ENCODE data around the gene GGT6.

GGT6 gene

GRCh38 chr17:4525691-4526397 is 34.5 kb downstream of the GGT6 start:
- 92 to 94% methylated on average over 11 of the region's 11 CpGs for WGBS, 2 experiments
- peaks cover 4% of the 10 kb centered on the region for H3K27me3 ChIP-seq (ENCODE audit: control insufficient read depth, insufficient read depth, low read length, poor library complexity, severe bottlenecking)
- peaks cover 15% of the 10 kb centered on the region for H3K4me1 ChIP-seq (ENCODE audit: control insufficient read depth, insufficient read depth, low read length)
- no peak overlapping the region for H3K27ac ChIP-seq (ENCODE audit: insufficient read depth, low read depth, low read length, poor library complexity, severe bottlenecking)
- no peaks in the 10 kb centered on the region for H3K9me3 ChIP-seq (ENCODE audit: control insufficient read depth, low read length)
- no peaks in the 10 kb centered on the region for H3K36me3 ChIP-seq (ENCODE audit: control insufficient read depth, insufficient read depth, low read length)
- H3K4me3 ChIP-seq (ENCODE audit: insufficient read depth, low read depth, low read length), result no peak overlapping the region

GRCh38 chr17:4523946-4524345 is 36.4 kb downstream of the GGT6 start:
- H3K27ac ChIP-seq (ENCODE audit: insufficient read depth, low read depth, low read length, poor library complexity, severe bottlenecking), result peak overlapping the region; percentile 8
- H3K36me3 ChIP-seq (ENCODE audit: control insufficient read depth, insufficient read depth, low read length), result no peaks in the 10 kb centered on the region
- no peaks in the 10 kb centered on the region for H3K9me3 ChIP-seq (ENCODE audit: control insufficient read depth, low read length)
- no peaks in the 10 kb centered on the region for H3K27me3 ChIP-seq (ENCODE audit: control insufficient read depth, insufficient read depth, low read length, poor library complexity, severe bottlenecking)
- WGBS, 2 experiments, result 89 to 90% methylated on average over 8 of the region's 8 CpGs
- peaks cover 30% of the 10 kb centered on the region for H3K4me1 ChIP-seq (ENCODE audit: control insufficient read depth, insufficient read depth, low read length)
- H3K4me3 ChIP-seq (ENCODE audit: insufficient read depth, low read depth, low read length), result no peak overlapping the region

GRCh38 chr17:4522661-4523060 is 37.7 kb downstream of the GGT6 start:
- peaks cover 28% of the 10 kb centered on the region for H3K4me1 ChIP-seq (ENCODE audit: control insufficient read depth, insufficient read depth, low read length)
- no peak overlapping the region for H3K27ac ChIP-seq (ENCODE audit: insufficient read depth, low read depth, low read length, poor library complexity, severe bottlenecking)
- WGBS, 2 experiments, result 73 to 76% methylated on average over 6 of the region's 6 CpGs

GRCh38 chr17:4520894-4521600 is 39.3 kb downstream of the GGT6 start:
- Histone ChIP-seq H3K4me3 (ENCODE audit: insufficient read depth, low read depth, low read length) (no peak overlapping the region), H3K4me1 (ENCODE audit: control insufficient read depth, insufficient read depth, low read length) (peaks cover 16% of the 10 kb centered on the region), H3K36me3 (ENCODE audit: control insufficient read depth, insufficient read depth, low read length) (no peaks in the 10 kb centered on the region), H3K27me3 (ENCODE audit: control insufficient read depth, insufficient read depth, low read length, poor library complexity, severe bottlenecking) (no peaks in the 10 kb centered on the region), H3K9me3 (ENCODE audit: control insufficient read depth, low read length) (no peaks in the 10 kb centered on the region), H3K27ac (ENCODE audit: insufficient read depth, low read depth, low read length, poor library complexity, severe bottlenecking) (no peak overlapping the region)
- WGBS, 2 experiments, result 93 to 97% methylated on average over 8 of the region's 8 CpGs

More at GRCh38 chr17:4522661-4523060, 37.7 kb downstream of the GGT6 start:
- no peak overlapping the region for H3K4me3 ChIP-seq (ENCODE audit: insufficient read depth, low read depth, low read length)
- H3K36me3 ChIP-seq (ENCODE audit: control insufficient read depth, insufficient read depth, low read length), result no peaks in the 10 kb centered on the region
- H3K9me3 ChIP-seq (ENCODE audit: control insufficient read depth, low read length), result no peaks in the 10 kb centered on the region
- H3K27me3 ChIP-seq (ENCODE audit: control insufficient read depth, insufficient read depth, low read length, poor library complexity, severe bottlenecking), result no peaks in the 10 kb centered on the region

- no peak overlapping the region for H3K27ac ChIP-seq (ENCODE audit: insufficient read depth, low read depth, low read length, poor library complexity, severe bottlenecking)
- no peaks in the 10 kb centered on the region for H3K27me3 ChIP-seq (ENCODE audit: control insufficient read depth, insufficient read depth, low read length, poor library complexity, severe bottlenecking)
- no peak overlapping the region for H3K4me3 ChIP-seq (ENCODE audit: insufficient read depth, low read depth, low read length)
- H3K4me1 ChIP-seq (ENCODE audit: control insufficient read depth, insufficient read depth, low read length), result peaks cover 16% of the 10 kb centered on the region
- 91 to 95% methylated on average over 19 of the region's 19 CpGs for WGBS, 2 experiments
- no peaks in the 10 kb centered on the region for H3K9me3 ChIP-seq (ENCODE audit: control insufficient read depth, low read length)
- no peaks in the 10 kb centered on the region for H3K36me3 ChIP-seq (ENCODE audit: control insufficient read depth, insufficient read depth, low read length)
These were observed 40.1 kb downstream of the GGT6 start for GRCh38 chr17:4520060-4520893.

DNA sequence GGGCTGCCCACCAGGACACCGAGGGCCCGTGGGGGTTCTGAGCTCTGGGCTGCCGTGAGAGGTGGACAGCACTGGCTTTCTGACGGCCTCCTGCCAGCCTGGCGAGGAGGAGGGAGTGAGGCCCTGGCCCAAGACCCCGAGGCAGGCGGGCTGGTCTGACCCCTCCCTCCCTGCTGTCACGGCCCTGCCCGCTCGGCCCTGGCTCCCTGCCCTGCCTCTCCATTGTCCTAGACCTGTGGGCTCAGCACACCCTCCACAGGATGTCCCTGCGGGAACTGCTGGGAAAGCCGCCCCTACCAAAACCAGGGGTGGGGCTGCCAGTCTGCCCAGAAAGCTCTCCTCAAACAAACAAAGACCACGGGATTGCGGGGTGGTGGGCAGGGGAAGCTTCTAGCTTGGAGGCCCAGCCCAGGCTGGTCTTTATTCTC is 41.0 kb downstream of the GGT6 start:
- Histone ChIP-seq H3K9me3 (ENCODE audit: control insufficient read depth, low read length) (no peaks in the 10 kb centered on the region), H3K4me3 (ENCODE audit: insufficient read depth, low read depth, low read length) (no peak overlapping the region), H3K27ac (ENCODE audit: insufficient read depth, low read depth, low read length, poor library complexity, severe bottlenecking) (no peak overlapping the region), H3K36me3 (ENCODE audit: control insufficient read depth, insufficient read depth, low read length) (no peaks in the 10 kb centered on the region), H3K27me3 (ENCODE audit: control insufficient read depth, insufficient read depth, low read length, poor library complexity, severe bottlenecking) (no peaks in the 10 kb centered on the region), H3K4me1 (ENCODE audit: control insufficient read depth, insufficient read depth, low read length) (peaks cover 21% of the 10 kb centered on the region)
- WGBS, 2 experiments, result 49 to 51% methylated on average over 14 of the region's 14 CpGs

DNA sequence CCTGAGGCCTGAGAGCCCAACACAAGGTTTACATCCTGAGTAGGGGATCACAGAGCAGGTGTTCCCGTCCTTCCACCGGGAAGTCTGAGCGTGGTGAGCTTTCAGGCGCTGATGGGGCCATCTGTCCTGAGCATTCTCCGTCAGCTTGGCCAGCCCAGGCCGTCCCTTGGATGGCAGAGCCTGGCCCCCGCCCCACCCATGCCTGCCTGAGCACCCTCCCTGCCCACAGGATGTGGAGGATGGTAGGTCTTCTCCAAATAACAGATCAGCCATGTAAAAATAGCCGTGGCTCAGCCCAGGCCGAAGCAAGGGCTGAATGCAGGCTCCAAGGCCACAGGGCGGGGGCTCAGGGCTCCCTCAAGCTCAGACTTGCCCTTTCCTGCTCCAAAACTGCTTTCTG is 41.5 kb downstream of the GGT6 start:
- 93 to 94% methylated on average over 10 of the region's 10 CpGs for WGBS, 2 experiments
- H3K4me3 ChIP-seq (ENCODE audit: insufficient read depth, low read depth, low read length), result no peak overlapping the region
- H3K4me1 ChIP-seq (ENCODE audit: control insufficient read depth, insufficient read depth, low read length), result peaks cover 21% of the 10 kb centered on the region
- no peak overlapping the region for H3K27ac ChIP-seq (ENCODE audit: insufficient read depth, low read depth, low read length, poor library complexity, severe bottlenecking)
- no peaks in the 10 kb centered on the region for H3K36me3 ChIP-seq (ENCODE audit: control insufficient read depth, insufficient read depth, low read length)
- no peaks in the 10 kb centered on the region for H3K27me3 ChIP-seq (ENCODE audit: control insufficient read depth, insufficient read depth, low read length, poor library complexity, severe bottlenecking)
- H3K9me3 ChIP-seq (ENCODE audit: control insufficient read depth, low read length), result no peaks in the 10 kb centered on the region

GRCh38 chr17:4516735-4517134 is 43.6 kb downstream of the GGT6 start:
- Histone ChIP-seq H3K36me3 (ENCODE audit: control insufficient read depth, insufficient read depth, low read length) (no peaks in the 10 kb centered on the region), H3K9me3 (ENCODE audit: control insufficient read depth, low read length) (no peaks in the 10 kb centered on the region), H3K4me3 (ENCODE audit: insufficient read depth, low read depth, low read length) (no peak overlapping the region), H3K27ac (ENCODE audit: insufficient read depth, low read depth, low read length, poor library complexity, severe bottlenecking) (no peak overlapping the region), H3K4me1 (ENCODE audit: control insufficient read depth, insufficient read depth, low read length) (peaks cover 21% of the 10 kb centered on the region), H3K27me3 (ENCODE audit: control insufficient read depth, insufficient read depth, low read length, poor library complexity, severe bottlenecking) (no peaks in the 10 kb centered on the region)
- WGBS, 2 experiments, result 93 to 95% methylated on average over 8 to 11 of the region's 11 CpGs

DNA sequence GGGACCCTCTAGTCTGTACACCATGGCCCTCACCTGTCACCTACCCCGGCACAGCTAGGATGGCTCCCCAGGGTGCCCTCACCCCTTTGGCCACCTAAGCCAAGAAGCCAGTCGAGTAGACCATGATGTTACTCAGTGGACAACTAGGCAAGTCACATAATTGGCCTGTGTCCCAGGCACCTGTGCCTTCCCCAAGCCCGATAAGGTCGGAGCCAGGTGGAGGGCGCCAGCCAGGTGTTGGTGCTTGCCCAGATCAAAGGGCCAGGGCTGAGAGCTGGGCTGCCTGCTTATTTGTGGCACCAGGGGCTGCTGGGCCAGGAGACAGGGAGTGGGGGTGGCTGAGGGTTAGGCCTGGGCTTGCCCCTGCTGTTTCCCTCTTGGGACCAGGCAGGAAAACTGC is 44.9 kb downstream of the GGT6 start:
- H3K36me3 ChIP-seq (ENCODE audit: control insufficient read depth, insufficient read depth, low read length), result no peaks in the 10 kb centered on the region
- WGBS, 2 experiments, result 96% methylated on average over 5 of the region's 5 CpGs
- H3K27ac ChIP-seq (ENCODE audit: insufficient read depth, low read depth, low read length, poor library complexity, severe bottlenecking), result no peak overlapping the region

DNA sequence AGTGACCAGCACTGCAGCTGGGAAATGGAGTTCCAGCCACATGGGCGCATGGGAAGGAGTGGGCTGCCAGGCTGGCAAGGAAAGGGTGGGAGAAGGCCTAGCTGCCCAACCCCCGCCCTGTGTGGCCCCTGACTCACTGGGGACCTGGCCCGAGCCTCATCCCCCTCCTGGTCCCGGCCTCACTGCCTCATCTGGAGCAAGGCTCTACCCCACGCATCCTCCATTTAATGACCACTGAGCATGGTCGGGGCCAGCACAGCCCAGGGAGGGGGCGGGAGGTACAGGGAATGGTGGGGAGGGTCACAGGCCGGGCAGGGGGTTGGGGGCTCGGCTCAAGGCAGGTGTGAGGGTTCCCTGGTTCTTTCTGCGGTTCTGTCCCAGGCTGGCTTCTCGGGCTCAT is 45.6 kb downstream of the GGT6 start:
- WGBS, 2 experiments, result 88 to 90% methylated on average over 11 of the region's 11 CpGs
- H3K9me3 ChIP-seq (ENCODE audit: control insufficient read depth, low read length), result no peaks in the 10 kb centered on the region
- H3K27ac ChIP-seq (ENCODE audit: insufficient read depth, low read depth, low read length, poor library complexity, severe bottlenecking), result no peak overlapping the region
- no peak overlapping the region for H3K4me3 ChIP-seq (ENCODE audit: insufficient read depth, low read depth, low read length)
- H3K36me3 ChIP-seq (ENCODE audit: control insufficient read depth, insufficient read depth, low read length), result no peaks in the 10 kb centered on the region
- peaks cover 15% of the 10 kb centered on the region for H3K4me1 ChIP-seq (ENCODE audit: control insufficient read depth, insufficient read depth, low read length)
- no peaks in the 10 kb centered on the region for H3K27me3 ChIP-seq (ENCODE audit: control insufficient read depth, insufficient read depth, low read length, poor library complexity, severe bottlenecking)

More for the DNA sequence above, 44.9 kb downstream of the GGT6 start:
- Histone ChIP-seq H3K27me3 (ENCODE audit: control insufficient read depth, insufficient read depth, low read length, poor library complexity, severe bottlenecking) (no peaks in the 10 kb centered on the region), H3K9me3 (ENCODE audit: control insufficient read depth, low read length) (no peaks in the 10 kb centered on the region), H3K4me1 (ENCODE audit: control insufficient read depth, insufficient read depth, low read length) (peaks cover 21% of the 10 kb centered on the region), H3K4me3 (ENCODE audit: insufficient read depth, low read depth, low read length) (no peak overlapping the region)
